Neuron (in vitro differentiated cells): ENCODE results near the gene TFAP2D.

Experiments used
- H2AFZ ChIP-seq: one replicate; pipeline ENCODE4 v1.6.1; 2013; ENCODE audit warnings: low read depth, mild to moderate bottlenecking, inconsistent platforms, low read length, moderate library complexity
- H3K27me3 ChIP-seq: one replicate; pipeline ENCODE4 v1.6.1; 2013; ENCODE audit warnings: low read length; ENCODE audit not compliant: insufficient read depth
- H3K36me3 ChIP-seq: one replicate; pipeline ENCODE4 v1.6.1; 2013; ENCODE audit warnings: low read length; ENCODE audit not compliant: insufficient read depth
- H3K4me1 ChIP-seq: one replicate; pipeline ENCODE4 v1.6.1; 2013; ENCODE audit warnings: low read length; ENCODE audit not compliant: insufficient read depth
- H3K4me3 ChIP-seq: 2 replicates; pipeline ENCODE4 v1.5.1; 2013; ENCODE audit warnings: mild to moderate bottlenecking, low read length, moderate library complexity
- H3K9me3 ChIP-seq: one replicate; pipeline ENCODE4 v1.6.1; 2013; ENCODE audit warnings: low read length

The TFAP2D gene

DNA sequence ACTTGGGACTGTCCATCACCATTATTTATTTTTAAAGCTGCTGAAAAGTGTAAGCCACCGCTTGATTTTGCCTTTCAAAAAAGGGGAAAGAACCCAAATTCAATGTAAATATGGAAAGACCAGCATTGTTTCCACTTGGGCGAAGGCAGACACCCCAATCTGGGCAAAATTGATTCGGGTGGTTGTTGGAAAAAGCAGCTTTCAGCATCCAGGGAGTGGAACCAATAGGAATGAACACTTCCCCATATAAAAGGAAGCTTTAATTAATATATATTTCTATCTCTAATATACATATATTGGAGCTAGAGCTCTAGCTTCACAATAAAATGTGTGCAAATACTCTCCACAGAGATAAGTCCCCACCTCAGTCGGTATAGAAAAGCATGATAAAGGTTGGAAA lies at the start of gene TFAP2D:
TFAP2D (plus strand) TSS at position 301 of the 400 bp plus-strand sequence. CDS start 530 bp downstream, outside the sequence.
- Histone ChIP-seq H3K4me1 (no peaks in the 10 kb centered on the region), H3K27me3 (peaks cover 89% of the 10 kb centered on the region), H3K36me3 (no peaks in the 10 kb centered on the region), H3K9me3 (peaks cover 3% of the 10 kb centered on the region), H3K4me3 (no peak within 1 kb of the TSS), H2AFZ (no peak within 1 kb of the TSS)

GRCh38 chr6:50663806-50664205 lies 49.5 kb upstream of the TFAP2D start:
- Histone ChIP-seq H2AFZ (no peak overlapping the region), H3K36me3 (no peaks in the 10 kb centered on the region), H3K4me1 (no peaks in the 10 kb centered on the region), H3K9me3 (no peaks in the 10 kb centered on the region), H3K4me3 (no peak overlapping the region), H3K27me3 (no peaks in the 10 kb centered on the region)

DNA sequence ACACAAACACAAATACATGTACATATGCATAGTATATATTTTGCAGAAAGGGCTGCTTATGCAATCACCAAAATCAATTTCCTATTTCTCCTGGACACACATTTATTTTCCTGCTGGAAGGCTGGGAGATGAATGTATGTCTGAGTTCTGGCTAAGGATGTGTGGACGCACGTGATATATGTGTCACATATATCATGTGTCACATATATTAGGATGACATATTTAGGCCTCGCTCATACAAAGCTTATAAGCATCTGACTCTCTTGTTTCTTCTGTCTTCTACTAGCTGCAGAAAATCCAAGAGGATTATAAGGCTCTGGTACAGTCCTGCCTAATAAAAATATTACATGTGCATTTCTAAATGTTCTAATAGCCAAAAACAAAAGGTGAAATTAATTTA lies 47.2 kb upstream of the TFAP2D start:
- Histone ChIP-seq H3K9me3 (no peaks in the 10 kb centered on the region), H3K4me3 (no peak overlapping the region), H3K4me1 (no peaks in the 10 kb centered on the region), H2AFZ (no peak overlapping the region), H3K36me3 (no peaks in the 10 kb centered on the region), H3K27me3 (no peaks in the 10 kb centered on the region)

DNA sequence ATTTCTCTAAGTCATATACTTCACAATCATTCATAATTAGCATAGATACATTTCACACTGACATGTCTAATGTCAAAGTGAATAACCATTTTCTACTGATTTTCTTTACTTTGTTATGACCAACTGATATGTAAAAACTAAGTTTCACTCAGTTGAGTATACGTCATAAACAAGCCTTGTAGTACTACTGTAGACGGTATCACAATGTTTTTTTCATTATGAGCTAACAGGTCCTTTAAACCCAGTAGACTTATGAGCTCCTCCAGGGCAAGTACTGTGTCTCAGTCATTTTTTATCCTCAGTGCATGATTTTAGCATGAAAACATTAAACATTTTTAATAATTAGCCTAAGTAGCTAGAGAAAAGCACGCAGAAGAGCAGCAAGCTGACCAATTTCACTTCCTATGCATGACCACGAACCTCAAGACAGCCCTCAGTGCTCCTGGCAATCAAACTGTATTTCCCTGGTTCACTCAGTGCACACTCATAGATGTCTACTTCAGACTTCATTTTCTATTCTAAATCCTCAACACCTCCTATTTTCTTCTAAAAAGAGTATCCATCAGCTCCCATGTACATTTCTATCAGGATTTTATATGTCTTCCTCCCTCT lies 32.0 kb upstream of the TFAP2D start:
- Histone ChIP-seq H3K27me3 (no peaks in the 10 kb centered on the region), H3K4me1 (no peaks in the 10 kb centered on the region), H3K4me3 (no peak overlapping the region), H2AFZ (no peak overlapping the region), H3K36me3 (no peaks in the 10 kb centered on the region), H3K9me3 (no peaks in the 10 kb centered on the region)

DNA sequence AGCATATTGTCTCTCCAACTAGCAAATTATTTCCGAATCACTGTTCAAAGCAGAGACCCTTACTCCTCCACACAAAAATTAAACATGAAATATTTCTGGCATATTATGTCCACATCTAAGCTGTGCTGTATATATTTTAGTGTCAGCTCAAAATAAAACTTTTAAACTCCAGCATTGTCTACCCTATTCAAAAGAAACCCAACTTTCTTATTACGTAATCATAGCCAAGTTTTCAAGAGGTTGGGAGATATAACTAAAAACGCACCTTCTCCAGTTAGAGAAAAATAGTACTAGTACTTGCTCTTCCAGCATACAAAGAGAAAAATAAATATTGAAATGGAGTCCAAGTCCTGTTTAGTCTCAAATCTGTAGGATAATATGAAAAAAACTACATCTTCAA lies 24.1 kb upstream of the TFAP2D start:
- Histone ChIP-seq H3K4me1 (no peaks in the 10 kb centered on the region), H2AFZ (no peak overlapping the region), H3K36me3 (no peaks in the 10 kb centered on the region), H3K4me3 (no peak overlapping the region), H3K27me3 (no peaks in the 10 kb centered on the region), H3K9me3 (no peaks in the 10 kb centered on the region)

- Histone ChIP-seq H3K4me3 (no peak overlapping the region), H3K9me3 (no peaks in the 10 kb centered on the region), H2AFZ (no peak overlapping the region), H3K4me1 (no peaks in the 10 kb centered on the region), H3K27me3 (no peaks in the 10 kb centered on the region), H3K36me3 (no peaks in the 10 kb centered on the region)
Measured at GRCh38 chr6:50691814-50692495, 21.4 kb upstream of the TFAP2D start.

DNA sequence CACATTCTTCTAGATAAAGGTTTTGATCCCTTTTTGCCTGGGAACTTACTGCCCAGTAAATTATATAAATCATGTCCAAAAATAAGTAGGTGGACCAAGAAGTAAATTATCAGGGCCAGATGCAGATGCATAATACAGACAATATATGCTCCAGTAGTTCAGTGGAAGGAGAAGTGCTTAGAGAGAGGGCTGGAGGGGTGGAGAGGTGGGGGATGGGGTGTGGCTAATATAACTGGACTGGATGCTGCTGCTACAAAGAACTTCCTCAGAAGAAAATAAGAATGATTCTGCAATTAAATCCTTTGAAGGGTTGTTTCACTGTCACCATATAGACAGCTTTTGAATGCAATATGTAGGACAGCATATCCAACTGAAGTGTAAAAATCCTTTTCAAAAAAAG lies 14.8 kb upstream of the TFAP2D start:
- Histone ChIP-seq H3K4me1 (no peaks in the 10 kb centered on the region), H3K9me3 (no peaks in the 10 kb centered on the region), H3K27me3 (peaks cover 2% of the 10 kb centered on the region), H3K4me3 (no peak overlapping the region), H2AFZ (no peak overlapping the region), H3K36me3 (no peaks in the 10 kb centered on the region)

GRCh38 chr6:50699051-50699775 lies 14.1 kb upstream of the TFAP2D start:
- Histone ChIP-seq H3K4me3 (no peak overlapping the region), H3K36me3 (no peaks in the 10 kb centered on the region), H3K27me3 (peaks cover 2% of the 10 kb centered on the region), H3K4me1 (no peaks in the 10 kb centered on the region), H3K9me3 (no peaks in the 10 kb centered on the region), H2AFZ (no peak overlapping the region)

DNA sequence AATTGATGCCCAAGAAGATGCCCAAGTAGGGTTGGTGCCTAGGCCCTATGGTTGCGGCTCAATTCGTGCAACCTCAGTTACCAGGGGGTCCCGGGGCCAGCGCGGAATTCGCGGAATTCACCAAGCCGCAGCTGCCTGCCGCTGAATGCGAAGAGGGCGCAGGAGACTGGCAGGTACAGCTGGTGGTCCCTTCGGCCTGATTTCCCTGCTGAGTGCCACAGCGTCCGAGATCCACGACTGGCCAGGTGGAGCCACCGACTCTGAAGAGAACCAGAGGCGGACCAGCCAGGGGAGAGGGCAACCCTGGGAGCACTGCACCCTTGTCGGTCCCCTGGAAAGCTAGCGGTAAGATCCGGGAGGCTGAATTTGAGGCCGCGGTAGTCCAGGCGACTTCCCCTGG lies 6.8 kb upstream of the TFAP2D start:
- Histone ChIP-seq H3K4me3 (no peak overlapping the region), H3K27me3 (peaks cover 51% of the 10 kb centered on the region), H3K9me3 (peaks cover 3% of the 10 kb centered on the region), H3K4me1 (no peaks in the 10 kb centered on the region), H3K36me3 (no peaks in the 10 kb centered on the region), H2AFZ (no peak overlapping the region)

- Histone ChIP-seq H2AFZ (no peak overlapping the region), H3K4me1 (no peaks in the 10 kb centered on the region), H3K36me3 (no peaks in the 10 kb centered on the region), H3K4me3 (no peak overlapping the region), H3K9me3 (peaks cover 3% of the 10 kb centered on the region), H3K27me3 (peaks cover 57% of the 10 kb centered on the region)
Measured at GRCh38 chr6:50707191-50707590, 6.1 kb upstream of the TFAP2D start.

GRCh38 chr6:50707652-50708300 lies 5.5 kb upstream of the TFAP2D start:
- Histone ChIP-seq H3K9me3 (peaks cover 3% of the 10 kb centered on the region), H3K4me1 (no peaks in the 10 kb centered on the region), H3K27me3 (peaks cover 63% of the 10 kb centered on the region), H2AFZ (no peak overlapping the region), H3K36me3 (no peaks in the 10 kb centered on the region), H3K4me3 (no peak overlapping the region)

DNA sequence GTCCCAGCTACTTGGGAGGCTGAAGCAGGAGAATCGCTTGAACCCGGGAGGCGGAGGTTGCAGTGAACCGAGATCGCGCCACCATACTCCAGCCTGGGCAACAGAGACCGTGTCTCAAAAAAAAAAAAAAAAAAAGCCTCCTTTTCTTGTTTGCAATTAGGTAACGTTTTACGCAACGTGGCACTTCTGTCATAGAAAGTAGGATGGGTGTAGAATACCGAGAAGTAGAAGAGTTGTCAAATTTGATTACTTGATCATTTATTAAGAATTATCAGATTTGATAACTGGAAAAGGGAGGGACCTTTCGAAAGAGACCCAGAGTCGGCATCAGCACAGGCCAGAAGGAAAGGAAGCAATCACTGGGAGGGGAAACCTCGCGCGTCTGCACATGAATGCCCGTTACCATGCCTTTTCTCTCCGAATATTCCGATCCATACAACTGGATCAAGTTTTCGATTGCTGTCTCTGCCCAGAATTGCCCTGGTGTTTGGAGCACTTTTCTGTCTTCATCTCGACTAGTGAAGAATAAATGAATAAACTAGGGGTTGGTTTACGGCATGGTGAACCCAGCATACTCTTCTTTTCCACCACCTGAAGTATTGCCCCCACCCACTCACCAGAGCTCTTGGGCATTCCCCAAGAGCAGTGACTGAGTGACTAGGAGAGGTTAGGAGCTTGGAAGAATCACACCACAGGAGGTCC lies 4.5 kb upstream of the TFAP2D start:
- H3K4me3 ChIP-seq = no peak overlapping the region
- peaks cover 3% of the 10 kb centered on the region for H3K9me3 ChIP-seq
- peaks cover 72% of the 10 kb centered on the region for H3K27me3 ChIP-seq
- H3K36me3 ChIP-seq = no peaks in the 10 kb centered on the region
- no peak overlapping the region for H2AFZ ChIP-seq
- no peaks in the 10 kb centered on the region for H3K4me1 ChIP-seq

DNA sequence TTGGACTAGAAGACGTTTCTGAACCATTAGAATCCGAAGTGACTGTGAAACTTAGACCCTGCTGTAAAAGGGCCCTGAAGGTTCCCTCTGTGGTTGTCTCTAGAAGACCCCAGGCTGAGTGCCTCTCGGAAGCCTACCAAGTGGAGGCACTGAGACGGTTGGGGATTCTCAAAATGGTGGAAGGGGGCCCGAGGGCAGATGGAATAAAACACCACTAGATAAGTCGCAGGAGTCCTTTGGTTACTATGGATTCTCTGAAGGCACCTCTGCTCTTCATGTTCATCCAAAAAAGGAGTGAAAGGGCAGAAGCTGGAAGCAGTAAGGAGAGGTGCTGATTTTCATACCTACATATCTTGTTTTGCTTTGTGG lies 4.0 kb upstream of the TFAP2D start:
- H3K9me3 ChIP-seq = peaks cover 3% of the 10 kb centered on the region
- H2AFZ ChIP-seq = no peak overlapping the region
- H3K4me1 ChIP-seq = no peaks in the 10 kb centered on the region
- peaks cover 75% of the 10 kb centered on the region for H3K27me3 ChIP-seq
- H3K4me3 ChIP-seq = no peak overlapping the region
- no peaks in the 10 kb centered on the region for H3K36me3 ChIP-seq
